HCT116 (cell line): Measurements from ENCODE around the gene RPL6. TPM values are rescaled to one million over a fixed set of nuclear protein-coding genes. Genes with fewer than 3 reads are reported as not detected.
"Not testable (repeated sequence)": the region's sequence is repeated elsewhere in the genome, so short reads cannot be mapped to it uniquely, and the experiment has no call there.

ENCODE experiments used
- ATAC-seq: fragments of 200-7000 bp; cut with Tn5 transposase; 2 replicates; pipeline ENCODE4 v1.9.1; 2020; ENCODE audit warnings: mild to moderate bottlenecking, moderate library complexity
- BruUV-seq: library from RNA; stranded (reverse); fragments of 400-500 nt; replicated peaks from 2 replicates; lab custom pipeline; 2021; lab: Mats Ljungman, UMichigan
- CTCF ChIA-PET: fragments of 300-600 bp; sonication (Branson Sonifier 250); formaldehyde crosslinking; loops from one replicate; lab custom pipeline; 2021; ENCODE audit warnings: antibody characterized with exemption; lab: Charles Lee
- POLR2A ChIA-PET: fragments of 300-600, 350-600 bp; sonication (Branson Sonifier 250); formaldehyde crosslinking; loops from one replicate; lab custom pipeline; 2021; ENCODE audit warnings: antibody characterized with exemption; lab: Charles Lee
- RAD21 ChIA-PET, 2 experiments: fragments of 300-600 bp; sonication (Branson Sonifier 250); formaldehyde crosslinking; loops; one replicate each; lab custom pipeline; 2023; ENCODE audit warnings: low total read pairs in 2 of 2; ENCODE audit not compliant: uncharacterized antibody in 2 of 2, unreplicated experiment in 2 of 2, low non-redundant PET in 1 of 2; lab: Charles Lee
- DNase-seq: peaks from one replicate; pipeline ENCODE4 v3.0.0-alpha.2; 2010; ENCODE audit warnings: low read depth, low spot score
- H2AFZ ChIP-seq: fragments of 200-600 bp; shearing (Covaris generic), sonication (generic); 2 replicates; pipeline ENCODE4 v1.6.1; 2017; ENCODE audit warnings: low read depth, mixed run types, mixed read lengths, antibody characterized with exemption, low read length; ENCODE audit not compliant: poor library complexity, severe bottlenecking
- H3K27ac ChIP-seq: 2 replicates; pipeline ENCODE4 v1.5.1; 2012; ENCODE audit warnings: low read depth, low read length
- H3K27me3 ChIP-seq: fragments of 200-600 bp; sonication (generic); 2 replicates; pipeline ENCODE4 v1.6.1; 2016; ENCODE audit warnings: mixed run types, low read length, mixed read lengths; ENCODE audit not compliant: insufficient read depth
- H3K36me3 ChIP-seq, 2 experiments: fragments of 200-500 bp in 1 of 2; fragments of 200-600 bp in 1 of 2; sonication (Bioruptor generic) in 1 of 2; sonication (generic) in 1 of 2; 2 replicates each; pipeline versions ENCODE4 v1.5.1 to v1.6.1; 2014 to 2016; ENCODE audit warnings: low read length in 2 of 2, inconsistent platforms in 1 of 2, mixed read lengths in 1 of 2, mixed run types in 1 of 2; ENCODE audit not compliant: insufficient read depth in 2 of 2, control insufficient read depth in 1 of 2
- H3K4me1 ChIP-seq, 2 experiments: fragments of 200-600 bp in 1 of 2; sonication (generic) in 1 of 2; 2 replicates each; pipeline versions ENCODE4 v1.5.1 to v1.6.1; 2012 to 2017; ENCODE audit warnings: low read length in 2 of 2, inconsistent platforms in 1 of 2, mild to moderate bottlenecking in 1 of 2, mixed read lengths in 1 of 2, mixed run types in 1 of 2, moderate library complexity in 1 of 2; ENCODE audit not compliant: insufficient read depth in 2 of 2, control insufficient read depth in 1 of 2
- H3K4me2 ChIP-seq: fragments of 200-600 bp; sonication (generic); 2 replicates; pipeline ENCODE4 v1.6.1; 2017; ENCODE audit warnings: mixed run types, low read length, mixed read lengths
- H3K4me3 ChIP-seq, 2 experiments: fragments of 200-600 bp in 1 of 2; sonication (generic) in 1 of 2; replicated peaks in 1 of 2; 2 replicates each; pipeline ENCODE4 v1.5.1; 2011 to 2016; ENCODE audit warnings: low read length in 2 of 2, control low read depth in 1 of 2, low read depth in 1 of 2, mild to moderate bottlenecking in 1 of 2, mixed read lengths in 1 of 2, mixed run types in 1 of 2
- H3K79me2 ChIP-seq: fragments of 200-600 bp; sonication (generic); 2 replicates; pipeline ENCODE4 v1.6.1; 2017; ENCODE audit warnings: mild to moderate bottlenecking, mixed run types, low read length, moderate library complexity, mixed read lengths; ENCODE audit not compliant: insufficient read depth
- H3K9ac ChIP-seq: fragments of 200-600 bp; sonication (generic); 2 replicates; pipeline ENCODE4 v1.6.1; 2016; ENCODE audit warnings: low read length, mixed read lengths
- H3K9me2 ChIP-seq: fragments of 200-600 bp; sonication (generic), shearing (Covaris generic); 2 replicates; pipeline ENCODE4 v1.6.1; 2017; ENCODE audit warnings: mixed run types, mild to moderate bottlenecking, moderate library complexity; ENCODE audit not compliant: insufficient read depth
- H3K9me3 ChIP-seq, 2 experiments: fragments of 200-500 bp in 1 of 2; fragments of 200-600 bp in 1 of 2; sonication (Bioruptor generic) in 1 of 2; sonication (generic) in 1 of 2; 2 replicates each; pipeline ENCODE4 v1.6.1; 2014 to 2017; ENCODE audit warnings: low read length in 2 of 2, mixed read lengths in 2 of 2, inconsistent platforms in 1 of 2, low read depth in 1 of 2, mild to moderate bottlenecking in 1 of 2, mixed run types in 1 of 2, moderate library complexity in 1 of 2; ENCODE audit not compliant: control insufficient read depth in 1 of 2, insufficient read depth in 1 of 2
- H4K20me1 ChIP-seq: fragments of 200-600 bp; sonication (generic), shearing (Covaris generic); 2 replicates; pipeline ENCODE4 v1.6.1; 2017; ENCODE audit warnings: mixed run types, mild to moderate bottlenecking, moderate library complexity; ENCODE audit not compliant: insufficient read depth
- CEBPB ChIP-seq: IDR thresholded peaks from 2 replicates; pipeline ENCODE4 v1.6.1; 2012; ENCODE audit warnings: low read depth
- JUND ChIP-seq: IDR thresholded peaks from 2 replicates; pipeline ENCODE4 v1.6.1; 2012
- SRF ChIP-seq: IDR thresholded peaks from 2 replicates; pipeline ENCODE4 v1.6.1; 2012; ENCODE audit warnings: low read depth
- ZFX ChIP-seq: fragments of 450-650 bp; IDR thresholded peaks from 2 replicates; pipeline ENCODE4 v1.6.1; 2017
- intact Hi-C: fragments of 100-400 bp; cut with micrococcal nuclease; formaldehyde crosslinking; loops from 2 replicates; pipeline ENCODE4 v1.10.0; 2022
- total RNA-seq: library from RNA; stranded (reverse); gene quantifications from one replicate; pipeline ENCODE4 v1.2.1, GENCODE V29; 2021; ENCODE audit not compliant: unreplicated experiment

The RPL6 gene
- total RNA-seq, 1 experiment from 2014 or later, result 1,845 TPM

GRCh38 chr12:112440653-112441052 lies 31.2 kb upstream of the RPL6 start:
- POLR2A ChIA-PET, RAD21 ChIA-PET: not testable (repeated sequence)

DNA sequence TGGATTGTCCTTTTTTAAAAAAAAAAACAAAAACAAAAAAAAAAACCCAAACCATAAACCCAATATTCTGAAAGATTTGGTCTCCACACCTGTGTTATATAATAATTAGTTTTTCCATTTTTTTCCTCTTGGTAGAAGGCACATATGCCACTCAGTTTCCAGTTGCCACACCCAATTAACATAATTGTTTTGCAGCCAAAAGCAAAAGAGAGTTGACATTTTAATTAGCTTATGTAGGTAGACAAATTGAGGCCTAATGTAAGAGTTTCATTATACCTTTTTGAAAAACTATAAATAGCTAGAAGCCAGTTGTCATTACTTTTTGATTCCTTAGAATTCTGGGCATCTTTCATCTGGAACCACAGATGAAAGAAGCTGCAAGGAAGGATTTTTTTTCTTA lies 30.4 kb upstream of the RPL6 start:
- no peak for TF ChIP-seq SRF
- TF ChIP-seq JUND, result no peak
- no peak for TF ChIP-seq CEBPB
- TF ChIP-seq ZFX, result no peak
- no peak overlapping the region for H2AFZ ChIP-seq
- no peak overlapping the region for H3K4me3 ChIP-seq
- no TSS peak for BruUV-seq
- intact Hi-C loops, result no loop called here
- H3K4me2 ChIP-seq, result no peak overlapping the region
- CTCF ChIA-PET, result interaction anchor here (0.7 kb wide), 1 partner anchor 330 kb away, joined by 3 read pairs; no protein-coding TSS in a partner anchor
- H3K9me3 ChIP-seq, result no peaks in the 10 kb centered on the region
- no peaks in the 10 kb centered on the region for H3K27me3 ChIP-seq
- POLR2A ChIA-PET, result no interaction called here
- RAD21 ChIA-PET, result no interaction called here
- H3K79me2 ChIP-seq, result peaks cover 95% of the 10 kb centered on the region
- H3K9me2 ChIP-seq, result no peaks in the 10 kb centered on the region
- ATAC-seq (no peak), DNase-seq (no peak)
- H3K4me1 ChIP-seq, result no peaks in the 10 kb centered on the region
- H4K20me1 ChIP-seq, result peaks cover 10% of the 10 kb centered on the region; the same call in 1 of the 2 replicates
- no peak overlapping the region for H3K27ac ChIP-seq
- no peaks in the 10 kb centered on the region for H3K36me3 ChIP-seq
- H3K9ac ChIP-seq, result no peak overlapping the region

More at GRCh38 chr12:112440653-112441052, 31.2 kb upstream of the RPL6 start:
- H3K4me1 ChIP-seq, intact Hi-C loops, H3K9ac ChIP-seq, H3K36me3 ChIP-seq, CTCF ChIA-PET, H3K4me2 ChIP-seq, H3K27ac ChIP-seq, H3K27me3 ChIP-seq, H3K4me3 ChIP-seq, ATAC-seq, H2AFZ ChIP-seq, H3K9me2 ChIP-seq, H3K9me3 ChIP-seq, DNase-seq, BruUV-seq: not testable (repeated sequence)
- peaks cover 88% of the 10 kb centered on the region for H3K79me2 ChIP-seq
- peaks cover 10% of the 10 kb centered on the region; the same call in 1 of the 2 replicates for H4K20me1 ChIP-seq

- RAD21 ChIA-PET, DNase-seq, intact Hi-C loops, H3K9me3 ChIP-seq, H3K9me2 ChIP-seq, H2AFZ ChIP-seq, H3K27ac ChIP-seq, CTCF ChIA-PET, H3K4me2 ChIP-seq, H3K9ac ChIP-seq, H3K4me3 ChIP-seq, BruUV-seq, POLR2A ChIA-PET, H3K27me3 ChIP-seq, H3K36me3 ChIP-seq, ATAC-seq, H3K4me1 ChIP-seq: not testable (repeated sequence)
- Histone ChIP-seq H4K20me1 (peaks cover 10% of the 10 kb centered on the region; the same call in 1 of the 2 replicates), H3K79me2 (peaks cover 94% of the 10 kb centered on the region)
These were observed 29.2 kb upstream of the RPL6 start for GRCh38 chr12:112438645-112439044.
